WTC11 (cell line): ENCODE results near the gene IRX2. TPM values are rescaled to one million over a fixed set of nuclear protein-coding genes. Genes with fewer than 3 reads are reported as not detected.

Experiments
- ATAC-seq: fragments of 200-7000 bp; cut with Tn5 transposase; 2 replicates; pipeline ENCODE4 v1.10.0; 2021; ENCODE audit warnings: mild to moderate bottlenecking, moderate library complexity
- CTCF ChIA-PET: fragments of 300-600 bp; sonication (Branson Sonifier 250); formaldehyde crosslinking; loops from one replicate; lab custom pipeline; 2021; ENCODE audit warnings: antibody characterized with exemption; lab: Charles Lee
- POLR2A ChIA-PET: fragments of 350-600 bp; sonication (Branson Sonifier 250); formaldehyde crosslinking; loops from one replicate; lab custom pipeline; 2021; ENCODE audit warnings: antibody characterized with exemption; lab: Charles Lee
- DNase-seq: peaks from one replicate; pipeline ENCODE4 v3.0.0; 2021; ENCODE audit warnings: low spot score
- H3K27ac Mint-ChIP-seq: 2 replicates; pipeline ENCODE4 v1.8.0; 2021; ENCODE audit warnings: mixed read lengths
- H3K27me3 Mint-ChIP-seq: 2 replicates; pipeline ENCODE4 v1.8.0; 2021; ENCODE audit warnings: low read depth, mild to moderate bottlenecking, moderate library complexity, mixed read lengths
- H3K36me3 Mint-ChIP-seq: 2 replicates; pipeline ENCODE4 v1.8.0; 2021; ENCODE audit warnings: mixed read lengths
- H3K4me1 Mint-ChIP-seq: 2 replicates; pipeline ENCODE4 v1.8.0; 2022; ENCODE audit warnings: mixed read lengths
- H3K4me3 Mint-ChIP-seq: 2 replicates; pipeline ENCODE4 v1.8.0; 2021; ENCODE audit warnings: mild to moderate bottlenecking, moderate library complexity, mixed read lengths
- H3K9me3 Mint-ChIP-seq: 2 replicates; pipeline ENCODE4 v1.8.0; 2021; ENCODE audit warnings: mixed read lengths
- AFF4 ChIP-seq: sonication (generic); formaldehyde crosslinking; IDR thresholded peaks from 2 replicates; pipeline ENCODE4 v1.8.1; 2023; ENCODE audit warnings: mild to moderate bottlenecking, missing genetic modification reagents, borderline replicate concordance
- ATF2 ChIP-seq: sonication (generic); formaldehyde crosslinking; IDR thresholded peaks from 2 replicates; pipeline ENCODE4 v1.8.1; 2022; ENCODE audit warnings: low read depth, missing genetic modification reagents, borderline replicate concordance
- CREB1 ChIP-seq: sonication (generic); formaldehyde crosslinking; IDR thresholded peaks from 2 replicates; pipeline ENCODE4 v1.8.0; 2023; ENCODE audit warnings: mild to moderate bottlenecking, missing genetic modification reagents
- CTCF ChIP-seq: fragments of 200-600 bp; IDR thresholded peaks from 2 replicates; pipeline ENCODE4 v1.8.0; 2022; ENCODE audit warnings: antibody characterized with exemption
- ESRRA ChIP-seq: sonication (generic); formaldehyde crosslinking; IDR thresholded peaks from 2 replicates; pipeline ENCODE4 v1.8.1; 2022; ENCODE audit warnings: mild to moderate bottlenecking, missing genetic modification reagents, borderline replicate concordance
- FOXP1 ChIP-seq: sonication (generic); formaldehyde crosslinking; IDR thresholded peaks from 2 replicates; pipeline ENCODE4 v1.8.0; 2022; ENCODE audit warnings: missing genetic modification reagents, mild to moderate bottlenecking, moderate library complexity, borderline replicate concordance
- GTF2I ChIP-seq: fragments of 250-450 bp; sonication (Bioruptor Pico); conservative IDR thresholded peaks from 2 replicates; pipeline ENCODE4 v1.4.0; 2021; ENCODE audit warnings: mild to moderate bottlenecking
- HMGA2 ChIP-seq: fragments of 250-450 bp; sonication (Bioruptor Pico); IDR thresholded peaks from 2 replicates; pipeline ENCODE4 v1.4.0; 2021; ENCODE audit warnings: mild to moderate bottlenecking, moderate library complexity
- IRF1 ChIP-seq: sonication (generic); formaldehyde crosslinking; IDR thresholded peaks from 2 replicates; pipeline ENCODE4 v1.8.0; 2023; ENCODE audit warnings: missing genetic modification reagents
- KAT7 ChIP-seq: sonication (generic); formaldehyde crosslinking; IDR thresholded peaks from 2 replicates; pipeline ENCODE4 v1.8.1; 2023; ENCODE audit warnings: missing genetic modification reagents, mild to moderate bottlenecking, borderline replicate concordance
- NR2C2 ChIP-seq: sonication (generic); formaldehyde crosslinking; IDR thresholded peaks from 2 replicates; pipeline ENCODE4 v1.8.0; 2022; ENCODE audit warnings: mild to moderate bottlenecking, missing genetic modification reagents
- RELA ChIP-seq: sonication (generic); formaldehyde crosslinking; IDR thresholded peaks from 2 replicates; pipeline ENCODE4 v1.8.1; 2022; ENCODE audit warnings: missing genetic modification reagents, mild to moderate bottlenecking, borderline replicate concordance
- ZMAT4 ChIP-seq: fragments of 250-450 bp; sonication (Bioruptor Pico); IDR thresholded peaks from 2 replicates; pipeline ENCODE4 v1.9.0; 2021; ENCODE audit warnings: mild to moderate bottlenecking
- ZNF138 ChIP-seq: sonication (generic); formaldehyde crosslinking; conservative IDR thresholded peaks from 2 replicates; pipeline ENCODE4 v1.8.1; 2022; ENCODE audit warnings: mild to moderate bottlenecking, moderate library complexity, missing genetic modification reagents
- total RNA-seq: library from RNA; stranded (reverse); gene quantifications from 3 replicates; pipeline ENCODE4 v1.2.3, GENCODE V29; 2021
- TF ChIP-seq, protein P1 (sequence below): sonication (generic); formaldehyde crosslinking; conservative IDR thresholded peaks from 2 replicates; pipeline ENCODE4 v1.8.1; 2023; ENCODE audit warnings: mild to moderate bottlenecking, low read depth, missing genetic modification reagents, moderate library complexity
- TF ChIP-seq, protein P2 (sequence below): sonication (generic); formaldehyde crosslinking; IDR thresholded peaks from 2 replicates; pipeline ENCODE4 v1.8.0; 2023; ENCODE audit warnings: missing genetic modification reagents, mild to moderate bottlenecking, borderline replicate concordance

Gene IRX2
- total RNA-seq, 1 experiment from 2014 or later, result 63.2 TPM

DNA sequence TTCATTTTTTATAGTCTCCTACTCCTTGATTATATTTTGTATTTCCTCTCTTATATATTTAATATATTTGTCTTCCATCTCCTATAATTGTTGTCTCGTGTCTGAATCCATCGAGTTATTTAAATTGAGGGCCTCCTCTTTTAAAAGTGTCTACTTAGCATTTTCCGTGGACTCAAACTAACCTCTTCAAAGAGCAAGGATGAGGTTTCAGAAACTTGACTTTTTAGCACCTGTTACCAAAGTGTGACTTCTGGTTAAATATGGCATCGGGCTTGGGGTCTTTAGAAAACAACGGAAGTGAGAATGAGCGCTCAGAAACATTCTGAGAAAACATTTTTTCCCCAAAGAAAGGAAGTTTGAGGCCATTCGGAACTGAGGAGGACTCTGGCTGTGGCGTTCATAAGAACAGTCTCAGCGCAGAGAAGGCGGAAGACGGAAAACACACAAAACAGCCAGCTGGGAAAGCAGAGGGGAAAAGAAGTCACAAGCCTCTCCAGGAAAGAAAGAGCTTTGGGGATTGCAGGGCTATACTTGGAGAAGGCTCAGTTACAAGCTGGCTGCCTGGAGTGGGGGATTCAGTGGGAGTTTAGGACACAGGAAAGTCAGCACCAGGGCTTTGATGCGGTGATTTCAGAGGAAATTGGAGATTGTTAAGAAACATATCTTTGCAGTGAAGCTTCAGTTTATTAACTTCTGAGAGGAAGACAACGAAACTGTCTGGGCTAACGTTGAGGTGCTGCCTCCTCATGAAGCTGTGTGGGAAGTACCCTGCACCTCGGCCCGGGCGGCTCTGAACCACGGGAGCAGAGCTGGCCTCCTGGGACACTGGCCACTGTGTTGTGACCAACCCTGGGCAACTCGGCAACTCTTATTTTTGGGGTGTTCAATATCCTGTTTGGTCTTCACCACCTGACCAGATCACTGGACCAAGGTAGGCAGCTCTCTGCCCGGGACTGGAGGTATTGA, 25.1 kb upstream of the IRX2 start (continued):
- TF ChIP-seq AFF4 (CRISPR knock-in tag), result no peak
- no peak for TF ChIP-seq ZNF138 (CRISPR knock-in tag)
- TF ChIP-seq CREB1 (CRISPR knock-in tag), result no peak
- TF ChIP-seq RELA, result no peak
- no peak for TF ChIP-seq IRF1 (CRISPR knock-in tag)
- no peak for TF ChIP-seq FOXP1
- TF ChIP-seq ZMAT4 (CRISPR knock-in tag), result no peak
- no peak for TF ChIP-seq NR2C2 (CRISPR knock-in tag)
- TF ChIP-seq KAT7 (CRISPR knock-in tag), result no peak
- TF ChIP-seq, all 79 proteins: peak for 0

DNA sequence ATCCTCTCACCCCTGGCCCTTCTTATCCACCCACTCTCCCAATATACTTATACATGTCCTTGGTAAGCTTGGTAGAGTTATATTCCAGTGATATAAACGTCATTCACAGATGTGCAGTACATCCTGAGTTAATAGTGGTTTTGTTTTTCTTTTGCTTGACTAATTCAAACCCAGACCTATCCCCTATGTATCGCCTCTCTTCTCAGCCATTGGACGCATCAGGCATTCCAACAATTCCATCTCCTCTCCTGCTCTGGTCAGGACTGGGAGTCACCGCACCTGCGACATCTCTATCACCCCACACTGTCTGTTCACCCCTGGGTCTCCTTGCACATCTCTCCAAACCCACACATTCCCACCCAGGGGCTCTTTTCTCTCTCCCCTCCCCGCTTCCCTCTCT, 21.9 kb upstream of the IRX2 start:
- H3K4me1 Mint-ChIP-seq, result peaks cover 17% of the 10 kb centered on the region
- POLR2A ChIA-PET, result no interaction called here
- H3K4me3 Mint-ChIP-seq, result no peak overlapping the region
- no peak overlapping the region for H3K27ac Mint-ChIP-seq
- H3K9me3 Mint-ChIP-seq, result peaks cover 3% of the 10 kb centered on the region; the same call in 1 of the 2 replicates
- no peak for ATAC-seq
- DNase-seq, result no peak
- no peaks in the 10 kb centered on the region for H3K36me3 Mint-ChIP-seq
- peaks cover 7% of the 10 kb centered on the region; the same call in 1 of the 2 replicates for H3K27me3 Mint-ChIP-seq
- CTCF ChIA-PET, result no interaction called here
- TF ChIP-seq, protein P1, sequence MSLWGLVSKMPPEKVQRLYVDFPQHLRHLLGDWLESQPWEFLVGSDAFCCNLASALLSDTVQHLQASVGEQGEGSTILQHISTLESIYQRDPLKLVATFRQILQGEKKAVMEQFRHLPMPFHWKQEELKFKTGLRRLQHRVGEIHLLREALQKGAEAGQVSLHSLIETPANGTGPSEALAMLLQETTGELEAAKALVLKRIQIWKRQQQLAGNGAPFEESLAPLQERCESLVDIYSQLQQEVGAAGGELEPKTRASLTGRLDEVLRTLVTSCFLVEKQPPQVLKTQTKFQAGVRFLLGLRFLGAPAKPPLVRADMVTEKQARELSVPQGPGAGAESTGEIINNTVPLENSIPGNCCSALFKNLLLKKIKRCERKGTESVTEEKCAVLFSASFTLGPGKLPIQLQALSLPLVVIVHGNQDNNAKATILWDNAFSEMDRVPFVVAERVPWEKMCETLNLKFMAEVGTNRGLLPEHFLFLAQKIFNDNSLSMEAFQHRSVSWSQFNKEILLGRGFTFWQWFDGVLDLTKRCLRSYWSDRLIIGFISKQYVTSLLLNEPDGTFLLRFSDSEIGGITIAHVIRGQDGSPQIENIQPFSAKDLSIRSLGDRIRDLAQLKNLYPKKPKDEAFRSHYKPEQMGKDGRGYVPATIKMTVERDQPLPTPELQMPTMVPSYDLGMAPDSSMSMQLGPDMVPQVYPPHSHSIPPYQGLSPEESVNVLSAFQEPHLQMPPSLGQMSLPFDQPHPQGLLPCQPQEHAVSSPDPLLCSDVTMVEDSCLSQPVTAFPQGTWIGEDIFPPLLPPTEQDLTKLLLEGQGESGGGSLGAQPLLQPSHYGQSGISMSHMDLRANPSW (CRISPR knock-in tag), result no peak
- TF ChIP-seq GTF2I (CRISPR knock-in tag) (no peak), ESRRA (CRISPR knock-in tag) (no peak), CTCF (no peak), ATF2 (no peak), HMGA2 (CRISPR knock-in tag) (no peak)
- TF ChIP-seq, protein P2, sequence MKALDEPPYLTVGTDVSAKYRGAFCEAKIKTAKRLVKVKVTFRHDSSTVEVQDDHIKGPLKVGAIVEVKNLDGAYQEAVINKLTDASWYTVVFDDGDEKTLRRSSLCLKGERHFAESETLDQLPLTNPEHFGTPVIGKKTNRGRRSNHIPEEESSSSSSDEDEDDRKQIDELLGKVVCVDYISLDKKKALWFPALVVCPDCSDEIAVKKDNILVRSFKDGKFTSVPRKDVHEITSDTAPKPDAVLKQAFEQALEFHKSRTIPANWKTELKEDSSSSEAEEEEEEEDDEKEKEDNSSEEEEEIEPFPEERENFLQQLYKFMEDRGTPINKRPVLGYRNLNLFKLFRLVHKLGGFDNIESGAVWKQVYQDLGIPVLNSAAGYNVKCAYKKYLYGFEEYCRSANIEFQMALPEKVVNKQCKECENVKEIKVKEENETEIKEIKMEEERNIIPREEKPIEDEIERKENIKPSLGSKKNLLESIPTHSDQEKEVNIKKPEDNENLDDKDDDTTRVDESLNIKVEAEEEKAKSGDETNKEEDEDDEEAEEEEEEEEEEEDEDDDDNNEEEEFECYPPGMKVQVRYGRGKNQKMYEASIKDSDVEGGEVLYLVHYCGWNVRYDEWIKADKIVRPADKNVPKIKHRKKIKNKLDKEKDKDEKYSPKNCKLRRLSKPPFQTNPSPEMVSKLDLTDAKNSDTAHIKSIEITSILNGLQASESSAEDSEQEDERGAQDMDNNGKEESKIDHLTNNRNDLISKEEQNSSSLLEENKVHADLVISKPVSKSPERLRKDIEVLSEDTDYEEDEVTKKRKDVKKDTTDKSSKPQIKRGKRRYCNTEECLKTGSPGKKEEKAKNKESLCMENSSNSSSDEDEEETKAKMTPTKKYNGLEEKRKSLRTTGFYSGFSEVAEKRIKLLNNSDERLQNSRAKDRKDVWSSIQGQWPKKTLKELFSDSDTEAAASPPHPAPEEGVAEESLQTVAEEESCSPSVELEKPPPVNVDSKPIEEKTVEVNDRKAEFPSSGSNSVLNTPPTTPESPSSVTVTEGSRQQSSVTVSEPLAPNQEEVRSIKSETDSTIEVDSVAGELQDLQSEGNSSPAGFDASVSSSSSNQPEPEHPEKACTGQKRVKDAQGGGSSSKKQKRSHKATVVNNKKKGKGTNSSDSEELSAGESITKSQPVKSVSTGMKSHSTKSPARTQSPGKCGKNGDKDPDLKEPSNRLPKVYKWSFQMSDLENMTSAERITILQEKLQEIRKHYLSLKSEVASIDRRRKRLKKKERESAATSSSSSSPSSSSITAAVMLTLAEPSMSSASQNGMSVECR (CRISPR knock-in tag), result no peak
